ENCODE measurements around the gene GHRL. TPM values are rescaled to one million over a fixed set of nuclear protein-coding genes. Genes with fewer than 3 reads are reported as not detected.
A peak's percentile ranks its signal among the peaks of the same experiment; 100 is the strongest.

The GHRL gene
- polyA plus RNA-seq, 4 donors, result 2.8 to 21.9 (median 14.5) TPM

- DNase-seq (no peak), FAIRE-seq (no peak)
- Histone ChIP-seq H3K4me3 (ENCODE audit: low read depth in 1 of 3, low read length in 3 of 3) (no peak overlapping the region), H3K4me1 (ENCODE audit: control insufficient read depth in 3 of 3, insufficient read depth in 2 of 3, low read depth in 1 of 3, low read length in 2 of 3) (peaks cover 0 to 9% (median 0%) of the 10 kb centered on the region in 3 donors), H3K27me3 (ENCODE audit: control insufficient read depth in 3 of 3, insufficient read depth in 3 of 3, low read length in 3 of 3) (no peaks in the 10 kb centered on the region), H3K36me3 (ENCODE audit: control insufficient read depth in 3 of 3, insufficient read depth in 2 of 3, low read depth in 1 of 3, low read length in 3 of 3) (peaks cover 0 to 67% (median 2%) of the 10 kb centered on the region in 3 donors), H3K9me3 (ENCODE audit: control insufficient read depth in 2 of 2, insufficient read depth in 1 of 2, low read depth in 1 of 2, low read length in 1 of 2) (no peaks in the 10 kb centered on the region), H3K27ac (ENCODE audit: low read depth in 1 of 3, low read length in 2 of 3) (no peak overlapping the region)
- 90 to 94% (median 90%) methylated on average over 9 of the region's 9 CpGs for WGBS, 3 donors
These were observed 3.7 kb downstream of the GHRL start for GRCh38 chr3:10289077-10289476.

- no peak overlapping the region for H3K27ac ChIP-seq (ENCODE audit: low read depth in 1 of 3, low read length in 2 of 3)
- peaks cover 0 to 9% (median 0%) of the 10 kb centered on the region in 3 donors for H3K4me1 ChIP-seq (ENCODE audit: control insufficient read depth in 3 of 3, insufficient read depth in 2 of 3, low read depth in 1 of 3, low read length in 2 of 3)
- FAIRE-seq (no peak), DNase-seq (no peak)
- WGBS, 3 donors, result 88 to 95% (median 95%) methylated on average over 11 of the region's 11 CpGs
- H3K27me3 ChIP-seq (ENCODE audit: control insufficient read depth in 3 of 3, insufficient read depth in 3 of 3, low read length in 3 of 3), result no peaks in the 10 kb centered on the region
- no peaks in the 10 kb centered on the region for H3K9me3 ChIP-seq (ENCODE audit: control insufficient read depth in 2 of 2, insufficient read depth in 1 of 2, low read depth in 1 of 2, low read length in 1 of 2)
- H3K4me3 ChIP-seq (ENCODE audit: low read depth in 1 of 3, low read length in 3 of 3), result no peak overlapping the region
- peaks cover 0 to 69% (median 2%) of the 10 kb centered on the region in 3 donors for H3K36me3 ChIP-seq (ENCODE audit: control insufficient read depth in 3 of 3, insufficient read depth in 2 of 3, low read depth in 1 of 3, low read length in 3 of 3)
These were observed 4.2 kb downstream of the GHRL start for GRCh38 chr3:10288575-10288960.

GRCh38 chr3:10287936-10288574, 4.7 kb downstream of the GHRL start:
- Histone ChIP-seq H3K4me3 (ENCODE audit: low read depth in 1 of 3, low read length in 3 of 3) (no peak overlapping the region), H3K27ac (ENCODE audit: low read depth in 1 of 3, low read length in 2 of 3) (no peak overlapping the region), H3K27me3 (ENCODE audit: control insufficient read depth in 3 of 3, insufficient read depth in 3 of 3, low read length in 3 of 3) (no peaks in the 10 kb centered on the region), H3K9me3 (ENCODE audit: control insufficient read depth in 2 of 2, insufficient read depth in 1 of 2, low read depth in 1 of 2, low read length in 1 of 2) (no peaks in the 10 kb centered on the region), H3K4me1 (ENCODE audit: control insufficient read depth in 3 of 3, insufficient read depth in 2 of 3, low read depth in 1 of 3, low read length in 2 of 3) (peaks cover 0 to 8% (median 0%) of the 10 kb centered on the region in 3 donors), H3K36me3 (ENCODE audit: control insufficient read depth in 3 of 3, insufficient read depth in 2 of 3, low read depth in 1 of 3, low read length in 3 of 3) (peaks cover 0 to 71% (median 2%) of the 10 kb centered on the region in 3 donors)
- 91 to 95% (median 95%) methylated on average over 12 of the region's 12 CpGs for WGBS, 3 donors
- no peak for DNase-seq
- FAIRE-seq, result no peak

- Histone ChIP-seq H3K36me3 (ENCODE audit: control insufficient read depth in 3 of 3, insufficient read depth in 2 of 3, low read depth in 1 of 3, low read length in 3 of 3) (peaks cover 0 to 67% (median 4%) of the 10 kb centered on the region in 3 donors), H3K4me1 (ENCODE audit: control insufficient read depth in 3 of 3, insufficient read depth in 2 of 3, low read depth in 1 of 3, low read length in 2 of 3) (no peaks in the 10 kb centered on the region), H3K9me3 (ENCODE audit: control insufficient read depth in 2 of 2, insufficient read depth in 1 of 2, low read depth in 1 of 2, low read length in 1 of 2) (no peaks in the 10 kb centered on the region), H3K27me3 (ENCODE audit: control insufficient read depth in 3 of 3, insufficient read depth in 3 of 3, low read length in 3 of 3) (no peaks in the 10 kb centered on the region), H3K27ac (ENCODE audit: low read depth in 1 of 3, low read length in 2 of 3) (no peak overlapping the region), H3K4me3 (ENCODE audit: low read depth in 1 of 3, low read length in 3 of 3) (no peak overlapping the region)
- DNase-seq (peak; percentile 29 to 41), FAIRE-seq (no peak)
- WGBS, 3 donors, result 75 to 83% (median 81%) methylated on average over 2 of the region's 2 CpGs
These were observed 6.0 kb downstream of the GHRL start for GRCh38 chr3:10286596-10287295.

- H3K27me3 ChIP-seq (ENCODE audit: control insufficient read depth in 3 of 3, insufficient read depth in 3 of 3, low read length in 3 of 3), result no peaks in the 10 kb centered on the region
- no peaks in the 10 kb centered on the region for H3K4me1 ChIP-seq (ENCODE audit: control insufficient read depth in 3 of 3, insufficient read depth in 2 of 3, low read depth in 1 of 3, low read length in 2 of 3)
- 83 to 90% (median 86%) methylated on average over 5 of the region's 5 CpGs for WGBS, 3 donors
- peaks cover 0 to 70% (median 4%) of the 10 kb centered on the region in 3 donors for H3K36me3 ChIP-seq (ENCODE audit: control insufficient read depth in 3 of 3, insufficient read depth in 2 of 3, low read depth in 1 of 3, low read length in 3 of 3)
- DNase-seq (no peak), FAIRE-seq (no peak)
- no peaks in the 10 kb centered on the region for H3K9me3 ChIP-seq (ENCODE audit: control insufficient read depth in 2 of 2, insufficient read depth in 1 of 2, low read depth in 1 of 2, low read length in 1 of 2)
- no peak overlapping the region for H3K4me3 ChIP-seq (ENCODE audit: low read depth in 1 of 3, low read length in 3 of 3)
- no peak overlapping the region for H3K27ac ChIP-seq (ENCODE audit: low read depth in 1 of 3, low read length in 2 of 3)
These were observed 6.6 kb downstream of the GHRL start for GRCh38 chr3:10286133-10286524.

GRCh38 chr3:10285272-10286132, 7.2 kb downstream of the GHRL start:
- Histone ChIP-seq H3K27ac (ENCODE audit: low read depth in 1 of 3, low read length in 2 of 3) (no peak overlapping the region), H3K36me3 (ENCODE audit: control insufficient read depth in 3 of 3, insufficient read depth in 2 of 3, low read depth in 1 of 3, low read length in 3 of 3) (peaks cover 4 to 69% (median 4%) of the 10 kb centered on the region in 3 donors), H3K9me3 (ENCODE audit: control insufficient read depth in 2 of 2, insufficient read depth in 1 of 2, low read depth in 1 of 2, low read length in 1 of 2) (no peaks in the 10 kb centered on the region), H3K27me3 (ENCODE audit: control insufficient read depth in 3 of 3, insufficient read depth in 3 of 3, low read length in 3 of 3) (no peaks in the 10 kb centered on the region), H3K4me3 (ENCODE audit: low read depth in 1 of 3, low read length in 3 of 3) (no peak overlapping the region), H3K4me1 (ENCODE audit: control insufficient read depth in 3 of 3, insufficient read depth in 2 of 3, low read depth in 1 of 3, low read length in 2 of 3) (no peaks in the 10 kb centered on the region)
- DNase-seq (no peak), FAIRE-seq (no peak)
- WGBS, 3 donors, result 84 to 89% (median 89%) methylated on average over 12 of the region's 12 CpGs

- DNase-seq (no peak), FAIRE-seq (no peak)
- Histone ChIP-seq H3K4me3 (ENCODE audit: low read depth in 1 of 3, low read length in 3 of 3) (no peak overlapping the region), H3K4me1 (ENCODE audit: control insufficient read depth in 3 of 3, insufficient read depth in 2 of 3, low read depth in 1 of 3, low read length in 2 of 3) (no peaks in the 10 kb centered on the region), H3K36me3 (ENCODE audit: control insufficient read depth in 3 of 3, insufficient read depth in 2 of 3, low read depth in 1 of 3, low read length in 3 of 3) (peaks cover 10 to 71% (median 11%) of the 10 kb centered on the region in 3 donors), H3K27ac (ENCODE audit: low read depth in 1 of 3, low read length in 2 of 3) (no peak overlapping the region), H3K27me3 (ENCODE audit: control insufficient read depth in 3 of 3, insufficient read depth in 3 of 3, low read length in 3 of 3) (no peaks in the 10 kb centered on the region), H3K9me3 (ENCODE audit: control insufficient read depth in 2 of 2, insufficient read depth in 1 of 2, low read depth in 1 of 2, low read length in 1 of 2) (no peaks in the 10 kb centered on the region)
- WGBS, 3 donors, result 72 to 83% (median 77%) methylated on average over 9 of the region's 9 CpGs
These were observed 8.3 kb downstream of the GHRL start for GRCh38 chr3:10284496-10284895.

GRCh38 chr3:10283638-10284037, 9.1 kb downstream of the GHRL start:
- Histone ChIP-seq H3K27ac (ENCODE audit: low read depth in 1 of 3, low read length in 2 of 3) (no peak overlapping the region), H3K4me3 (ENCODE audit: low read depth in 1 of 3, low read length in 3 of 3) (no peak overlapping the region), H3K36me3 (ENCODE audit: control insufficient read depth in 3 of 3, insufficient read depth in 2 of 3, low read depth in 1 of 3, low read length in 3 of 3) (peaks cover 15 to 71% (median 19%) of the 10 kb centered on the region in 3 donors), H3K27me3 (ENCODE audit: control insufficient read depth in 3 of 3, insufficient read depth in 3 of 3, low read length in 3 of 3) (no peaks in the 10 kb centered on the region), H3K4me1 (ENCODE audit: control insufficient read depth in 3 of 3, insufficient read depth in 2 of 3, low read depth in 1 of 3, low read length in 2 of 3) (no peaks in the 10 kb centered on the region), H3K9me3 (ENCODE audit: control insufficient read depth in 2 of 2, insufficient read depth in 1 of 2, low read depth in 1 of 2, low read length in 1 of 2) (no peaks in the 10 kb centered on the region)
- FAIRE-seq (no peak), DNase-seq (no peak)
- 56 to 76% (median 69%) methylated on average over 5 of the region's 5 CpGs for WGBS, 3 donors

All from small intestine (tissue), 7 donors.